Activated CD4-positive, CD25-positive, alpha-beta regulatory T cell treated with anti-CD3 and anti-CD28 coated beads, Interleukin-2, amount 50 U/mL, for 24 hours (primary cell): Measurements from ENCODE around the gene FPR1.
A peak's percentile ranks its signal among the peaks of the same experiment; 100 is the strongest.

Experiments
- ATAC-seq, 2 donors: fragments of 150-1000 bp; cut with Tn5 transposase; one replicate each; pipeline ENCODE4 v1.10.0; 2021; ENCODE audit warnings: mild to moderate bottlenecking in 1 of 2, moderate library complexity in 1 of 2

FPR1 gene, protein sequence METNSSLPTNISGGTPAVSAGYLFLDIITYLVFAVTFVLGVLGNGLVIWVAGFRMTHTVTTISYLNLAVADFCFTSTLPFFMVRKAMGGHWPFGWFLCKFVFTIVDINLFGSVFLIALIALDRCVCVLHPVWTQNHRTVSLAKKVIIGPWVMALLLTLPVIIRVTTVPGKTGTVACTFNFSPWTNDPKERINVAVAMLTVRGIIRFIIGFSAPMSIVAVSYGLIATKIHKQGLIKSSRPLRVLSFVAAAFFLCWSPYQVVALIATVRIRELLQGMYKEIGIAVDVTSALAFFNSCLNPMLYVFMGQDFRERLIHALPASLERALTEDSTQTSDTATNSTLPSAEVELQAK

DNA sequence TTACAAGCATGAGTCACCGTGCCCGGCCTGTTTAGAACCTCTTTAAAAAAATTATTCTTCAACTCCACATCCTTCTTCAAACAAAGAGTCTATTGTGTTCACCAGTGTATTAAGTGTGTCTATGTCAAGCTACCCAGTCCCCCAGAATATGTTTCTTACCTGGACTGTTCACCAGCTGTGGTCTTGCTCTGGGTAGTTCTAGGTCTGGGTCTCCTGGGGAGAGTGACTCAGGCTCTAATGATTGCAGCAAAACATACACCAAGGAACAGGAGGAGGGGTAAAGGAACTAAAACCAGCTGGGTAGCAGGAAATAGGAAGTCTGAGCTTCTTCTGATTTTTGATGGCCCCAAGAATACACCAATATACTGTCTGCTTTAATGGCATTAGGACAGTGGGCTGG, at the start of gene FPR1:
FPR1 (minus strand) TSS at position 224 of the 400 bp plus-strand sequence. CDS start 4,884 bp downstream, outside the sequence.
- ATAC-seq, result no peak

GRCh38 chr19:51800473-51801244, 49.0 kb upstream of the FPR1 start:
- ATAC-seq, result no peak

DNA sequence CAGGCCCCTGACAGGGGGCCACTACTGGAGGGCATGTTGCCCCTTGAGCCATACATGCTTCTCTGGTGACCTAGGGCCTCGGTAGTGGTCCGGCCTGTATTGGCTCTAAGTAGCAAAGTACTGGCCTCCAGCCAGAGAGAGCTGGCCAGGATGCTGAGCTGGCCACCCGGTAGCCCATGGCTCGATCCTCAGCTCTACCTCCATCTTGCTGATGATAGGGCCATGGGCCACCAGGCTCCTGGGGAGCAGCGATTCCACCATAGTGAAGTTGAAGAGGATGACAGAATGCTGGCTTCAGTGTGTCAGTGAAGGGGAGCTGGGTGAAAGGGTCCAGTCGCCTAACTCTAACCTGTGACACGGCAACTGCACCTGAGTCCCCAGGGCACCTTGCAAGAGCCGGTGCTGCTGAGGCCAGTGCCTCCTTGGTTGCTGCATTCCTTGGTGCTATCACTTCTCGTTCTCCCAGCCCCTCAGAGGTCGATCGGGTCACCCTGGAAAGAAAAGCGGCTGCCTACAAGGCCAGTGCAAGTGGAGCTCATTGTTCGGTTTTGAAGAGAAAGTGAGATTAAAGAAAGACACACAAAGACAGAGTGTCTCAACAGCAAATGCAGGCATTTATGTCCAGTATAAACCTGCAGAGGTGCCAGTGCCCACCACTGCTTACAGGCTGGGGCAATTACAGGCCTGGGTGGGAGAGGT, 48.2 kb upstream of the FPR1 start:
- ATAC-seq, result no peak

DNA sequence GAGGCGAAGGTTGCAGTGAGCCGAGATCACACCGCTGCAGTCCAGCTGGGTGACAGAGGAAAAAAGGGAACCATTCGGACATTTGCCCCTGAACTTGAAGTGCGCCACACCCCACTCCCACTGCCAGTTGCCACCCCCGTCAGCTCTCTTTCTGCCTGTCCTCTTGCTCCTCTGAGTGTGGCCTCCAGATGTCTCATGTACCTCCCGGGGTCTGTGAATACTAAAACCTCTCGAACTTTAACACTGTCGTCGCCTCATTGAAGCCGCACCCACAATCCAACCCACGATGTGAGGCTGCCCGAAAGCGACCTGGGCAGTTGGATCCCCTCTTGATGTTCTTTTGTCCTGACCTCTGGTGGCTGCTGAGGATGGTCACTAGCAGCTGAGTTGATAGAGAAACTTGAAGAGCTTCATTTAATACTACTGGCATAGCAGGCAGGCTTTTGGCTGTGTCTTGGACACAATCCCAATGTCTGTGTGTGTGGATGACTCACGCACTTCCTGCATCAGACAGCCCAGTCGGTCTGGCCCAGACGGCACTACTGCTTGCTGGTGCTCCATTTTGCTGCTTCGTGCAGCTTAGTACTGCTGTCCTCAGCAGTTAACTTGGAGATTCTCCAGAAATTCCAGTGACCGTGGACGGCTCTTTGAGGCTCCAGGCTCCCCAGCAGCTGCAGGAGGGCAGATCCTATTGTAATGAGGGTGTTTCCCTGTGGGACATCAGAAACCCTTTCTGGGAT, 47.5 kb upstream of the FPR1 start:
- ATAC-seq, result no peak

DNA sequence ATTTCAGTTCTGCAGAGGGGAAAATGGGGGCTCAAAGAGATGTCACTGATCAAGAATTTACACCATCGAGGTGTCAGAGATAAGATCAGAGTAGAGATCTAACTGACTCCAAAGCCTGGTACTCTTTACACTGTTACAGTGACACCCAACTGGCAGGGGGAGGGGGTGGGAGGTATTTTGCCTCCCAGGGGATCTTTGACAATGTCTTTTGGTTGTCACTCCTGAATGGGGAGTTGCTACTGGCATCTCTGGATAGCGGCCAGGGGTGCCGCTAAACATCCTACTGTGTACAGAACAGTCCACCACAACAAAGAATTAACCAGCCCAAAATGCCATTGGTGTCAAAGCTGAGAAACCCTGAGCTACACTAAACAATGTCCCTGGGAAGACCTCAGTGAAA, 46.4 kb upstream of the FPR1 start:
- ATAC-seq, result no peak

GRCh38 chr19:51797480-51797879, 45.8 kb upstream of the FPR1 start:
- no peak for ATAC-seq

DNA sequence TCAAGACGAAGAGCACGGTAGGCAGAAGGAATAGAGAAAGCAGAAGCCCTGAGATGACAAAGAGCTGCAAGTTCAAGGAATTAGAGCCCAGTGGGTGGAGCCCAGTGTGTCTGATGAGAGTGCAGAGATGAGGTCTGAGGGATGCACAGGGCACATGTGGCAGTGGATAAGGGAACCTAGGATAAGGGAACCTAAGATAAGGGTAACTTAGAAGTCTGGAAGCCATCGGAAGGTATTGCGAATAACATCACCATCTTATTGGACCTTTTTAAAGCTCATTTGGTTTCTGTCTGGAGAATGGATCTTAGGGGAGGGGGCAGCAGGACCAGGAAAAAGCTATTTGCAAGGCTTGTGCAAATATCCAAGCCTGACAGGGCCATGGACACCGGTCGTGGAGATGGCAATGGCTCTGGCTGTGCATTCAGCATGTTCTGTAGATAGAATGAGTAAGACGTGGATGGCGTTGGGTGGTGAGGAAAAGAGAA, 44.6 kb upstream of the FPR1 start:
- ATAC-seq, result no peak

DNA sequence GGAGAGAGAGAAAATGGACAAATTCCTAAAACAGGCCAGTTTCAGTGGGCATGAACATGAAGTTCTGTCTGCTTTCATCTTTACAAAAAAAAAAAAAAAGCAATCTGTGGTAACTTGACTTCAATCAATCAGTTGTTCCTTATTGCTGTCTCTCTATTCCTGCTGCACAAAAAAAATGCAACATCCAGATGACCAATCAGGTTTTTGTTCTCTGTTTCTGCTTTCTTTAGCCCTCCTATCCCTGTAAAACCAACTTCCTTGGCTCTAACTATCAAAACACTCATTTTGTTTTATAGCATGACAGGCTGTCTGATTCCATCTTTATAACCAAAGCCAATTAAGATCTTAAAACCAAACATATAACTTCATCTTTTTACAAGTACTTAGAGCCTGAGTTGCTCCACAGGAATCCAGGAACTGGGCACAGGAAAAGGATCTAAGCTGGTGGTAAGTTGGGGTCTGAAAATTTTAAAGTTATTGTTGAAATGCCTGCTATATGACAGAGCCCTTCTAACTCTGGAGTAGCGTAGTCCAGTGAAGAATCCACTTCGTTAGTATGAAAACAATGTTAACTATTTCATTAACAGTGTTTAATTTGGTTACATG, 43.3 kb upstream of the FPR1 start, which contains the start of gene FPR3:
FPR3 (plus strand) TSS at position 273 of the 606 bp plus-strand sequence. CDS start 28,592 bp downstream, outside the sequence.
- no peak for ATAC-seq

DNA sequence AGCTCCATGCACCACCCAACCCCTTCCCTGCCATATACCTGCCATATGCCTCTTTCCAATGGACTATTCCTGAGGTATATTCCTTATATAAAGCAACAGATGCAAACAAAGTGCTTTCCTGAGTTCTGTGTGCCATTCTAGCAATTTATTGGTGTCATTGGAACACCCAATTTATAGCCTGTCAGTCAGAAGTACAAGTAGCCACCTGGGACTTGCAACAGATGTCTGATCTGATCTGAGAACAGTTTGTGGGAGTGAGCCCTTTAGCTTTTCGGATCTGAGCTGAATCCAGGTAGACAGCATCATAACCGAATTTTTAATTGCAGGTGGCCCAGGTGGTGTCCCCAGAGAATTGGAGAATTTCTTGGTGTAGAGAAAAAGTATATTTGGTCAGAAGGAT, 42.3 kb upstream of the FPR1 start:
- no peak for ATAC-seq

- ATAC-seq, result no peak
Observed at GRCh38 chr19:51792932-51793331, 41.3 kb upstream of the FPR1 start.

- no peak for ATAC-seq
Observed at GRCh38 chr19:51789061-51789795, 37.5 kb upstream of the FPR1 start.

GRCh38 chr19:51788029-51788428, 36.4 kb upstream of the FPR1 start:
- ATAC-seq, result no peak

- ATAC-seq, result no peak
Observed at GRCh38 chr19:51786646-51787494, 35.2 kb upstream of the FPR1 start.

DNA sequence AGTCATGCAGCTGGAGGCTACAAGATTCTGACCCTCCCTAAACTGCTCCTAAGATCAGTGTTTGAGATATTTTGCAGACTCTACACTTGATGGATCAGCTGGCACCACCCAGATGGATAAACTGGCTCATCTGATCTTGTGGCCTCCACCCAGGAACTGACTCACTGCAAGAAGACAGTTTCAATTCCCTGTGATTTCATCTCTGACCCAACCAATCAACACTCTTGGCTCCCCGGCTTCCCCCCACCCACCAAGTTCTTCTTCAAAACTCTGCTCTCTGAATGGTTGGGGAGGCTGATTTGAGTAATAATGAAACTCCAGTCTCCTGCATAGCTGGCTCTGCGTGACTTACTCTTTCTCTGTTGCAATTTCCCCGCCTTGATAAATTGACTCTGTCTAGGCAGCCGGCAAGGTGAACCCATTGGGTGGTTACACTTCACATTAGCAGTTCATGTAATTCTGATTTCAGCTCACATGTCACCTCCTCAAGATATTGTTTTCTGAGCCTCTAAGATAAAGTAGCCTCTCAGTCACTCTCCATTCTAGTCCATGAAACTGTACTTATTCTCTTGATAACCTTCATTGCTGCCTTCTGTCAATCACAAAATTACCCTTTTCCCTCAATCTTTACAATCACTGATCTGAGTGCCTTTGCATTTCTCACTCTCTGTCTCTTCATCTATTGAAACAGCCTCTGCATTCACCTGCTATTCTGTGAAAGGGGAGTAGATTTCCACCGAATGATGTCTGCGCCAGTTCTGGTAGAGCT, 33.4 kb upstream of the FPR1 start:
- peak; percentile 93 to 94 for ATAC-seq

GRCh38 chr19:51784109-51784785, 32.6 kb upstream of the FPR1 start:
- no peak for ATAC-seq

DNA sequence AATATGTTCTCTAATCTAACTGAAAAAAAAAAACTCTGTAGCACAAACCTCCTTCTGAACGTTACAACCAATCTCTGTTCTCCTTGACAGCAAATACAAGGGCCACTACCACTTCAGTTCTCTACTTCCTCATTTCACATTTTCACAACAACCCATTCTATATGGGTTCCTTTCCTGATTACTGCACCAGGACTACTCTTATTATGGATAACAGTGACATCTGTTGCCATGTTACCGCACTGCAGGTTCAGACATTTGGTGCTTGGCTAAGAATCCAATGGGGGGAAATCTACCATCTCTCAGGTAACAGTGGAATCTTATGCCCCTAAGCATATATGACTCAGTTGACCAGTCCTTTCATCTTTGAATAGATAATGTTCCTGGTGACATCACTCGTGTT, 31.7 kb upstream of the FPR1 start:
- ATAC-seq, result no peak

- ATAC-seq, result no peak
Observed at GRCh38 chr19:51781999-51782398, 30.3 kb upstream of the FPR1 start.

DNA sequence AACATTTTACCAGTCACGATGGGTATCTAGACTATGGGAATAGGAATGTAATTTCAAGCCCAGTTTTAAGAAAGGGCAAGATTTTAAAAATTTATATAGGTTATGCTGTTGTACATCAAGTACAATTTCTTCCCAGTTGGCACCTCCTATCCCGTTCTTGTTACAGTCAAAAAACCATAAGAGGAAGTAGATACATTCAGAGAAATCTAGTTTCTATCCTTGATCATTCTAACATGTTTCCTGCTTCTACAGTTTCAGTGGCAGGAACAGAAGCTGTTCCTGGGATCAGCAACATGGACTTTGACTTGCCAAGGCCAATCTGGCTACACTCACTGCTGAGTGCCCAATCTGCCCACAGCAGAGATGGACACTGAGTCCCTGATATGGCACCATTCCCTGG, 28.6 kb upstream of the FPR1 start:
- no peak for ATAC-seq

DNA sequence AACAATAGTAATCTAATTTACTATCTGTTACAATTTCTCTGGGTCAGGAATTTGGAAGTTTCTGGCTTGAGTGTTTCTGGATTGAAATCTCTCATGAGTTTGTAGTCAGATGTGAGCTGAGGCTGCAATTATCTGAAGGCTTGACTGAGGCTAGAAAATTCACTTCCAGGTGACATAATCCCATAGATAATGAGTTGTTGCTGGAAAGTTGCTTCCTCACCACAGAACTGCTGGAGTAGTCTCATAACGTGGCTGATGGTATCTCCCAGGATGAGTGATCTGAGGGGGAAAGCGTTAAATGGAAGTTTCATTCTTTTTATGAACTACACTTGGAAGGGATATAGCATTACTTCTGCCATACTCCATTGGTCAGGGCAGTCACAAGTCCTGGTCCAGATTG, 28.0 kb upstream of the FPR1 start:
- ATAC-seq, result no peak
